Erythroblast (primary cell): ENCODE measurements around the gene COBL.

Experiments used
- GATA1 ChIP-seq: IDR thresholded peaks from 2 replicates; pipeline ENCODE4 v1.6.1; 2011; ENCODE audit warnings: low read depth, mild to moderate bottlenecking, control low read depth, low read length, moderate library complexity
- POLR2A ChIP-seq: IDR thresholded peaks from 2 replicates; pipeline ENCODE4 v1.6.1; 2011; ENCODE audit warnings: mild to moderate bottlenecking, low read length

- TF ChIP-seq POLR2A (no peak), GATA1 (no peak)
Measured at GRCh38 chr7:51053160-51053925, 263.3 kb downstream of the COBL start.
